Measurements from ENCODE around the gene CPEB4.

CPEB4 gene

GRCh38 chr5:173885475-173886010 lies 2.6 kb upstream of the CPEB4 start:
- DNase-seq = no peak

GRCh38 chr5:173886150-173886549 lies 2.0 kb upstream of the CPEB4 start:
- DNase-seq = no peak

- DNase-seq = no peak
Measured at GRCh38 chr5:173888473-173889131, 453 bp downstream of the CPEB4 start.

GRCh38 chr5:173890195-173890991 lies 2.2 kb downstream of the CPEB4 start:
- no peak for DNase-seq

- no peak for DNase-seq
Measured at GRCh38 chr5:173891308-173892116, 3.4 kb downstream of the CPEB4 start.

- DNase-seq = no peak
Measured at GRCh38 chr5:173893192-173893561, 5.0 kb downstream of the CPEB4 start.

GRCh38 chr5:173895401-173896165 lies 7.4 kb downstream of the CPEB4 start:
- DNase-seq = no peak

GRCh38 chr5:173896631-173897030 lies 8.5 kb downstream of the CPEB4 start:
- DNase-seq = no peak

- no peak for DNase-seq
Measured at GRCh38 chr5:173901705-173902104, 13.6 kb downstream of the CPEB4 start.

- DNase-seq = no peak
Measured at GRCh38 chr5:173902334-173902733, 14.2 kb downstream of the CPEB4 start.

GRCh38 chr5:173902743-173903142 lies 14.6 kb downstream of the CPEB4 start:
- no peak for DNase-seq

GRCh38 chr5:173903396-173904140 lies 15.4 kb downstream of the CPEB4 start:
- no peak for DNase-seq

- no peak for DNase-seq
Measured at GRCh38 chr5:173904151-173904550, 16.0 kb downstream of the CPEB4 start.

GRCh38 chr5:173907284-173907683 lies 19.1 kb downstream of the CPEB4 start:
- DNase-seq = no peak

GRCh38 chr5:173907686-173908371 lies 19.7 kb downstream of the CPEB4 start:
- no peak for DNase-seq

GRCh38 chr5:173909199-173909598 lies 21.1 kb downstream of the CPEB4 start:
- no peak for DNase-seq

- no peak for DNase-seq
Measured at GRCh38 chr5:173910215-173910614, 22.1 kb downstream of the CPEB4 start.

- no peak for DNase-seq
Measured at GRCh38 chr5:173911623-173912022, 23.5 kb downstream of the CPEB4 start.

GRCh38 chr5:173913686-173914321 lies 25.7 kb downstream of the CPEB4 start:
- DNase-seq = no peak

- DNase-seq = no peak
Measured at GRCh38 chr5:173915310-173916014, 27.3 kb downstream of the CPEB4 start.
